ENCODE results near the gene SARS1.
"Not testable (repeated sequence)": the region's sequence is repeated elsewhere in the genome, so short reads cannot be mapped to it uniquely, and the experiment has no call there.

Gene SARS1

DNA sequence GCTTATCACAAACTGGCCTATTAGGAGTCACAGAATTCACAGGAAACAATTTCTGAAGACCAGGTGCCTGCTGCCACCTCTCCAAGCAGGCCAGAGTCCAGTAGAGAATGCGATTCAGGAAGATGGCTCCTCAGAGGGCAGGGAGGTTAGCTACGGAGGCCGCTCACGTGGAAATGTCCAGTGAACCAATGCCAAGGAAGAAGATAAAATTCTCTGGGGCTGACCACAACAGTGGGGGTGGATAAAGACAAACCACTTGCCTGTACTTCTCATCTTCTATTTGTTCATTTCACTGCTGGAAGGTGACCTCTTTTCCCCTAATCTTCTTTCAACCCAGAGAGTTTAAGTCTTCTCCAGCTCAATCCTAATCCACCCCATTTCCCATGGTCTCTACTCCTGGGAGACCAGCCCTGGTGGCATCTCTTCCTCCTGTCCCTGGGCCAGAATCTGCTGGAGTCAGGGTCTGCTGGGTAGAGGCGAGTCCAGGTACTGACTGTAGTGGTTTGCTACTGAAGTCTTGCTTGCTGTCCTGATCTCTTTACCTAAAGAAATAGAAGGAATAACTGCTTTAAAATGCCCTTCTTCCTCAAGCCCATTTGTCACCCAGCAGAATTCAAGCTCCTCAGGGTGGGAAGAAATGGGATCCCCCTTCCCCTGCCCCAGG is 66.0 kb downstream of the SARS1 start:
- DNase-seq, result no peak

DNA sequence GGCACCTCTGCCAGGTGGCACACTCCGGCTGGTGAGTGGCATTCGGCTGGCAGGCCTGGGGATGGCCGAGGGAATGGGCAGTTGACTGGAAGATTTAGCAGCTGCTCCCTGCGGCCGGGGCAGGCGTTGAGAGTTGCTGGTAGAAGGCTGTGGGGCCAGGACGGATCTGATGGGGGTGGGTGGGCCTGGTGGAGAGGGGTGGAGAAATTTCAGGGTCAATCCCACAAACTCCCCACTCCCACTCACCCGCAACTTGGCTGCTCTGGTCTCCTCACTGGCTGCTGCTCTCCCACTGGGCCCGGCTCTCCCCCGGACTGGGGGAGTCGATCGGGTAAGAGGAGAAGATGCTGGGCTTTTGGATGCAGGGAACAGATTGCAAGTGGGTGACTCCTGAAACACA is 67.1 kb downstream of the SARS1 start:
- DNase-seq, result no peak

DNA sequence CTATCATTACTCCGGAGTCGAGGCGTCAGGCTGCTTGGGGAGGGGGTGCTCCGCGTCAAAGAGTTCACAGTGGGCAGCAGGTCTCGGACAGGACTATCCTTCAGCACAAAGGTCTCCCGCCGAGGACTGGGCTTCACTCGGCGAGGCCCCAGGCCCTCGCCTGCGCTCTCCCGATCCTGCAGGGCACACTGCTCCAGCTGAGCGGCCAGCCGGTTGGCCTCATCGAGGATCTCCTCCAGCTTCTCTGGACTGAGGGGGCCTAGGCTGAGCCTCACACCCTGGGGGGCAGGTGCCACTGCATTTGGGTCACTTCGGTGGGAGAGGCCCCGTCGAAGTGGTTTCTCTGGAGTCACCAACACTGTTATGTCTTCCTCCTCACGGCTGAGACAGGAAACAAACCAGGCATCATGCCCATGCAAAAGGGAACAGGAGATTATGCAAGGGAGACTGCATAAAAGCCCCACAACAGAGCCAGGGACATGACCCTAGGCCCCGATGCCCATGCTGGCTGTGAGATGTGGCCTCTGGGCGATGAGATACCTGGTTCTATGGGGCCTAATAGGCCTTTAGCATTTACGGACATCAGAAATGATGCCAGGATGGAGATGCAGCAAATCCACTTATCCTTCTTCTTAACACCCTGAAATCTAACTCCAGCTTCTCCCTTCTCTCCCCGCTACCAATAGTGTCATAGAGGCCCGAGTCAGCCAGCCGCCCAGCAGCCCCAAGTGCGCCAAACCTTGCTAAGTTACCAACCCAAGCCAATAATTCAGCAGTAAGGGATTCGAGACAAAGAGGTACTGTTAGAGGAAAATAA is 68.2 kb downstream of the SARS1 start:
- DNase-seq, result peak; percentile 48 to 55

DNA sequence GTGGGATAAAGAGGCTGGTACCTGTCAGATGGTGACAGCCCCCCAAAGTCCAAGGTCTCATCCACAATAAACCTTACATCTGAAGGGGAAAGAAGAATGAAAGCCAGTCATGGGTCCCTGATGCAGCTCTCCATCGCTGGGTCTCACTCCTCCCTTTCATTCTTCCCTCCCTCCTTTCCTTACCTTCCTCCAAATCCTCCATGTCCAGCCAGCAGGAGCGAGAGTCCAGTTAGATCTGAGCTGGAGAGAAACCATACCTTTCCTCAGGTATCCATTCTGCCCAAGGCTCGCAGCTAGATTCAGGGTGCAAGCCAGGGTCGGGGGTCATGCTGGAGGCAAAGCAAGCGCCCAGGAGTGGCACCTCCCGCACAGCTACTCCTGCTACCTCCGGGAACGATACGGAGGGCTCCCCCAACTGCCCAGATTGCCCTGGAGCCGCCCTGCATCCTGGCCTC is 68.8 kb downstream of the SARS1 start:
- no peak for DNase-seq

DNA sequence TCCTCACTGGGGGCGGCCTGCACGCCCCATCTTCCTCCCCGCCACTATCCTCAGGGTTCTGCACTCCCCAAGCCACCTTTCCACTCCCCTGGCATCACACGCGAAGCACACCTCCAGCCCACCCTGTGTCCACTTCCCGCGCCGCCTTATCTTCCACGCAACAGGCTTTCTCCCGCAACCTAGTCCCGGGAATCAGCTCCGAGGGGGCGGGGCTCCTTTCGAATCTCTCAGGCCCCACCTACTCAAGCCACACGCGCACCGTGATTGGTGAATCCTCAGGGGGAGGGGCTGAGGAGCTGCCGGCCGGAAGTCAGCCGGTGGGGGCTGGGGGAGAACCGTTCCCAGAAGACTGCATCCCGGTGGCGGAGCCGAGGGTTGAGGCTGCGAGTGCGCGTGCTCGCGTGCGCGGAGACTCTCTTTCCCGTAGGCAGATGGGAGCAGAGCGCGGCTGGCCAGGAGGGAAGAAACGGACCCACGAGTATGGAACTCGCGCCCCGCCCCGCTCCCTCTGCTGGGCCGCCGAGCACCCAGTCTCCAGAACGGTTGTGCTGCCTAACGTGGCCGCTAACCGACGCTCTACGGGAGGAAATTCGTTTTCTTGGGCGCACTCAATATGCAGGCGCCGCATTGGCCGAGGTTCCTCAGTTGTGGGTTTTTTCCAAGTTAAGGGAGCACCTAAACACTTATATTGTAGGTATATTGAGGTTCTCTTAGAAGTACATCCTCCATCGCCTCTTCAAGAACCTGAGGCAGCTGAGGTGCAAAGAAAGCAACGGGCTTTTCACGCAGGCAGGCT is 69.4 kb downstream of the SARS1 start, which contains the start of gene PSRC1:
PSRC1 (minus strand) TSS at position 194 of the 796 bp plus-strand sequence.
- DNase-seq, result peak; percentile 90 to 94

DNA sequence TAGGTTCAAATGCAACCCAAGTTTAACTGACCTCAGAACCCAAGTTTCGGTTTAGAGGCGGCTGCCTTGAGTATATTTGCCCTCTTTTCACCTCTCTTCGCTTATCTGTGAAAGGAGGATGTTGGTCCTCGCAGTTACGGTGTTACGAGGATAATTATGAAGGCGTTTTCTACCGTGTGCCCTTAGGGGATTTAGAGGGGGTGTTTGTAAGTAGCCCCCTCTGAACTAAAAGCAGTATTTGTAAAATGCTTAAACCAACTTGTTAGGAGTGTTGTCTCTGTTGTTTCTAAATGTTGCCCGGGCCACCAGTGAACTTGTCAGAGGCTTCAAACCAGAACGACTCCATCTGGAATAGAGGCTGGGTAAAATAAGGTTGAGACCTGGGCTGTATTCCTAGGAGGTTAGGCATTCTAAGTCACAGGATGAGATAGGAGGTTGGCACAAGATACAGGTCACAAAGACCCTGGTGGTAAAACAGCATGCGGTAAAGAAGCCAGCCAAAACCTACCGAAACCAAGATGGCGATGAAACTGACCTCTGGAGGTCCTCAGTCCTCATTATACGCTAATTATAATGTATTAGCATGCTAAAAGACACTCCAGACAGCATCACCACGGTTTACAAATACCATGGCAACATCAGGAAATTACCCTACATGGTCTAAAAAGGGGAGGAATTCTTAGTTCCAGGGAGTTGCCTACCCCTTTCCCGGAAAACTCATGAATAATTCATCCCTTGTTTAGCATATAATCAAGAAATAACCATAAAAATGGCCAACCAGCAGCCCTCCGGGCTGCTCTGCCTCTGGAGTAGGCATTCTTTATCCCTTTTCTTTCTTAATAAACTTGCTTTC is 70.3 kb downstream of the SARS1 start:
- no peak for DNase-seq

DNA sequence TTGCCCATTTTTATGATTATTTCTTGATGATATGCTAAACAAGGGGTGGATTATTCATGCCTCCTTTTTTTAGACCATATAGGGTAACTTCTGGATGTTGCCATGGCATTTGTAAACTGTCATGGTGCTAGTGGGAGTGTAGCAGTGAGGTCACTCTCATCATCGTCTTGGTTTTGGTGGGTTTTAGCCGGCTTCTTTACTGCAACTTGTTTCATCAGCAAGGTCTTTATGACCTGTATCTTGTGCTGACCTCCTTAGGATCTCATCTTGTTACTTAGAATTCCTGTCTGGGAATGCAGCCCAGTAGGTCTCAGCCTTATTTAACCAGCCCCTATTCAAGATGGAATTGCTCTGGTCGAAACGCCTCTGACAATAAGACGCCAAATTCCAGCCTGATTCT is 73.0 kb downstream of the SARS1 start:
- DNase-seq, result not testable (repeated sequence)
